ACHN (cell line): Measurements from ENCODE around the gene PGBD5.

Experiments used
- DNase-seq: peaks from one replicate; pipeline ENCODE4 v3.0.0-alpha.2; 2015
- in situ Hi-C: cut with HindIII; loops from 2 replicates; pipeline ENCODE4 v1.10.0; 2017; ENCODE audit warnings: low sequenced_read_pairs, low pct_ligation_motif_present, low pct_unique_long_range_greater_than_20kb

The PGBD5 gene

GRCh38 chr1:230301322-230301721, 124.8 kb downstream of the PGBD5 start:
- in situ Hi-C loops = no loop called here

GRCh38 chr1:230300322-230301301, 125.5 kb downstream of the PGBD5 start:
- DNase-seq = no peak
- in situ Hi-C loops = no loop called here

More at GRCh38 chr1:230301322-230301721, 124.8 kb downstream of the PGBD5 start:
- DNase-seq = no peak

GRCh38 chr1:230299191-230300006, 126.7 kb downstream of the PGBD5 start:
- DNase-seq = no peak
- in situ Hi-C loops = no loop called here

- in situ Hi-C loops = no loop called here
- DNase-seq = no peak
These were observed 130.8 kb downstream of the PGBD5 start for GRCh38 chr1:230295367-230295766.

DNA sequence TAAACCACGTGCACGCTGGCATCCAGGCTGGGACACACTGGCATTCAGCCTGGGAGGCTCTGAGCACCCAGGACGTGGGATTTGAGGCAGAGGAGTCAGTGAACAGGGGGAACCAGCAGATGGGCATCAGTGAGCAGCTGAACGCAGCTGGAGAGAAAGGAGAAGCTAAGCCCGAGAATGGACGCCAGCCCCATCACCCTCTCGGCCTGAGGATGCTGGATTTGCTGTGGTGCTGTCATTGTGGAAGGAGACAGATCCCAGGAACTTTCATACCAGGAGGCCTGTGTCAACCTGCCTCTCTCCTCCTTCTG, 132.8 kb downstream of the PGBD5 start:
- in situ Hi-C loops = no loop called here
- DNase-seq = no peak

DNA sequence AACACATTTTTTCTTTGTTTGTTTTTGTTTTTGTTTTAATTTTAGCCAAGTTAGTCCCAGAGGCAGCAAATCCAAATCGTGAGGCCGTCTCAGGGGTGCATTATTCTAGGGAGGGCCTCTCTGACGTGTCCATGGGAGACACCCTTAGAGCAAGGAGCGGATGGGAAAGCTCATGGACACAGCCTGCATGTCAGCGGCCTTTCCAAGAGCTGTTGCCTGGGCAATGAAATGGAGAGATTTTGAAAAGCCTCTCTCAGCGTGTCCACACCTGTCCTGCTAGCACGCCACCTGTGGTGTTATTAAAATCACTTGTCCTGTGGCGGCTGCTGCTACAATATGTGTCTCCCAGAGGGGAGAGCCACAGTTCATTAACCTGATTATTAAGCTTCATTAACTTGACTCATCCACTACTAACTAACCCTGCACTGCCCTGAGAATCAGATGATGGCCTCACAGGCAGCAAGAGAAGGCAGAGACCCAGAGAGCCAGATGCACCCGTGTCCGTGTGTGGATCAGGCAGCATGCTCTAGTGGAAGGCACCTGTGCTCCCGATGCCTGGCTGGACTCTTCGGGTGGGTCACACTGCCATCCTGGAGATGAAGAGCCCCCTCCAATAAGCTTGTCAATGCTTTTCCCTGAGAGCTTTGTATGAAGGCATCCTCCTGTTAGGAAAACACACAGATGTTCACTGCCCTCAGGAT, 133.3 kb downstream of the PGBD5 start:
- DNase-seq = no peak
- in situ Hi-C loops = no loop called here

DNA sequence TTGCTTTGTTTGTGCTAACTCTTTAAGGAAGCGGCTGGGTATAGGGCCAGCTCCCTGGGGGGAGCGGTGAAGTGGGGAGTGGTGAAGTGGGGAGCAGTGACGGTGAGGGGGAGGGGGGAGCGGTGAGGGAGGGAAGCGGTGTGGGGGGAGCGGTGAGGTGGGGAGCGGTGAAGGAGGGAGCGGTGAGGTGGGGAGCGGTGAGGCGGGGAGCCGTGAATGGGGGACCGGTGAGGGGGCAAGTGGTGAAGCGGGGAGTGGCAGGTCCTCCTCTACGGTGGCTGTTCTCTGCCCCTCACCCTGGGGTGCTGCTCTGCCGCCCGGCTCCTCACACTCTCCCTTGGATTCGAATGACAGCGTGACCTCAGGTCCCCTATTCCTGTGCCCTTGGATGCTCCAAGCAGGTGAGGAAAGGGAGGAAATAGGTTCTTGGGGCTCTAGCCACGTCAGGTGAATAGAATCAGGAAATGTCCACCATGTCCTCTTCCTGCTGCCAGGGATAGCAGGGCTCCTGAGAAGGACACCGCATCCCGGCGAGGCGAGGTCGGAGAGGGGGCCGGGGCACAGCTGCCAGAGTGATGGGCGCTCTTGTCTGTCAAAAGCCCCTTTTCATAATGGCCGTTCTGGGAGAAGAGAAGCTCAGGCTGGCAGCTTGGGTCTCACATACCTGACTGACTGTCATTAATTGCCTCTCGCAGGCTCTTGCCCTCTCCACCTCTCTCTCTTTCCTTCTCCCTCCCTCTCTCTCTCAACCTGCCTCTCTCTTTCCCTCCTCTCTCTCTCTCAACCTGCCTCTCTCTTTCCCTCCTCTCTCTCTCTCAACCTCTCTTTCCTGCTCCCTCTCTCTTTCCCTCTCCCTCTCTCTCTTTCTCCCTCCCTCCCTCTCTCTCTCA, 134.2 kb downstream of the PGBD5 start:
- no peak for DNase-seq
- in situ Hi-C loops = no loop called here

DNA sequence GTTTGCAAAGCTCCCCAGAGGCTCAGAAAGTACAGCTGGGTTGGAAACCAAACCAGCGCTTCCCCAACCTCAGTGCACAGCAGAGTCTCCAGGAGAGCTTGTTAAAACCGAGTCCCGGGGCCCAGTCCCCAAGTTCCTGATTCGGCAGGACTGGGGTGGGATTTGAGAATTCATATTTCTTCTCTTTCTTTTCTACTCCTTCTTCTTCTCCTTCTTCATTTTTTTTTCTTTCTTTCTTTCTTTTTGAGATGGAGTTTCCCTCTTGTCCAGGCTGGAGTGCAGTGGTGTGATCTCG, 136.8 kb downstream of the PGBD5 start:
- in situ Hi-C loops = no loop called here
- no peak for DNase-seq

DNA sequence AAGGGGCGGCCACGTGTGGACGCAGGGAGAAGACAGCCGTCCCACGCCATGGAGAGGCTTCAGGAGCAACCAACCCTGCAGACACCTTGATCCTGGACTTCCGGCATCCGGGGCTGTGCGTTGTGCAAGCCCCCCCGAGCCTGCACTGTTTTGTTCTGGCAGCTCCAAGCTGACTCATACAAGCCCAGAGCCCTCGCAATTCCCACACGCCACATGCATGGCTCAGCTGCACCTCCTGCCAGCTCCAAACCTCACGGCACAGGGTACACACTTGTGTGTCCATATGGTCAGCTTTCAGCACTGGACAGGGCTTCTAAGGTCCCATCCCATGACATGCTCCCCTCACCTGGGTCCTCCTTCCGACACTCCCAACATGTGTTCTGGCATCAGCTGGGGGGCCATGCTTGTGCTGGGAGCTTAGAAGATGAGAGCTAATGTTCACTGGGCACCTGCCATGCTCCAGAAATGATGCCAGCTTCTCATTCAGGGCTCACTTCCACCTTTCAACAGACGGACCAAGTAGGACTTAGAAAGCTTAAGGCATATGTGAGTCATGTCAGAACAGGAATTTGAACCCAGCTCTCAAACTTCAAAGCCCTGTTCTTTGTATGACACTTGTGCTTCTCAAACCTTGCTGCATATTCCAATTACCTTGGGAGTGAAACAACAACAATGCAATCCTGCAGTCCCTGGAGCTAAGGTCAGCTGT, 137.3 kb downstream of the PGBD5 start:
- in situ Hi-C loops = no loop called here
- no peak for DNase-seq

GRCh38 chr1:230287674-230288315, 138.3 kb downstream of the PGBD5 start:
- in situ Hi-C loops = no loop called here
- no peak for DNase-seq

DNA sequence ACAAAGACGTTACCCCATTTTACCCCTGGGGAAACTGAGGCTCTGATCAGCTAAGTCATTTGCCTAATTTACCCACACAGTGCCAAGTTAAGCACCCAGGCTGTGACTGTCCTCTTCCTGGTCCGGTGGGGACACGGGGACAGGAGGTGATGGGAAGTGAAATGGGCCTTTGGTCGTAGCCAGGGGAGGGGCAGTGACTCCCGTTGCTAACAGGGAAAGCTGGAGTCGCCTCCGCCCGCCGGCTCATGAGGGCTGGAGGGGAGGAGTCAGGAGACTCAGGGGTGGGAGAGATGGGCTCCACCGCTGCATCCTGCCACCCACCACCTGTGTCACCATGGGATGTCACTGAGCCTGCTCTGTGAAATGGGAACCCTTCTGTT, 139.3 kb downstream of the PGBD5 start:
- no peak for DNase-seq
- in situ Hi-C loops = no loop called here

DNA sequence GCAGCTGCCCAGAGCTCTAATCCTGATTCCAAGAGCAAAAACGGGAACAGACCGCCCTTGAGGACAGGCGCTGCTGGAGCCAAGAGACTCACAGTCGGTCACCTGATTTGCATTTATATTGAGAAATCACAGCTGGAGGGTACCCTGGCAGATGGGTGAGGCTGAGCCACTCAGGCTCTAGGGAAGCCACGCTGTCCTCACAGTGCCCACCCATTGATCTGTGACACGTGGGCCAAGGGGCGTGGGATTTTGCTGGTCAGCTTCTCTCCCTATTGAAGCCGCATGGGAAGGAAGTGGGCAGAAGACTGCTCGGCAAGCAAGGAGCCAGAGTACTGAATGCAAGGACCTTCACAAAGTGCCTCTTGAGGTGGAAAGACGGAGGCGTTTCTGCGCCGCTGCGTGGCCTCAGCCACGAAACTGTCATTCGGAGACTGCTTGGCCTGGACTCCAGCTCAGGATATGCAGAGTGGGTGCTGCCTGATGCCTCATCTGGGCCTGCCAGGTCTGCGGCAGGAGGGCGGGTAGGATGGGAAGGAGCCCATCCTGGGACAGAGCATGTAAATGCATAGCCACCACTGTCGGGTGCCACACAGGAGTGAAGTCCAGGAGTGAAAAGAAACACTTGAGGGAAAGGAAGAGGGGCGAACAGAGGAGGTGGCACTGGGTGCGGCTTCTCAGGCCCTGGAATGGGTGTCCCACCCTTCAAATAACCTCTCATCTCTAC, 139.8 kb downstream of the PGBD5 start:
- no peak for DNase-seq
- in situ Hi-C loops = no loop called here

- DNase-seq = no peak
- in situ Hi-C loops = no loop called here
These were observed 140.8 kb downstream of the PGBD5 start for GRCh38 chr1:230285351-230285750.

GRCh38 chr1:230284891-230285290, 141.2 kb downstream of the PGBD5 start:
- DNase-seq = no peak
- in situ Hi-C loops = no loop called here

- DNase-seq = no peak
- in situ Hi-C loops = no loop called here
These were observed 142.5 kb downstream of the PGBD5 start for GRCh38 chr1:230283678-230284077.

GRCh38 chr1:230282157-230282556, 144.0 kb downstream of the PGBD5 start:
- no peak for DNase-seq
- in situ Hi-C loops = no loop called here

- no peak for DNase-seq
- in situ Hi-C loops = no loop called here
These were observed 144.6 kb downstream of the PGBD5 start for GRCh38 chr1:230281556-230281955.
